Loucy (cell line): ENCODE measurements around the gene CYBRD1.
A peak's percentile ranks its signal among the peaks of the same experiment; 100 is the strongest.

Source experiments
- H2AFZ ChIP-seq: fragments of 200-600 bp; sonication (generic); 2 replicates; pipeline ENCODE4 v1.6.0; 2016; ENCODE audit warnings: antibody characterized with exemption, mild to moderate bottlenecking, low read length, moderate library complexity
- H3F3A ChIP-seq: fragments of 200-600 bp; 2 replicates; pipeline ENCODE4 v1.6.0; 2016; ENCODE audit warnings: antibody characterized with exemption, low read depth, mild to moderate bottlenecking
- H3K27me3 ChIP-seq: fragments of 200-600 bp; sonication (generic); 2 replicates; pipeline ENCODE4 v1.6.1; 2014; ENCODE audit warnings: low read length, mild to moderate bottlenecking; ENCODE audit not compliant: insufficient read depth, poor library complexity, severe bottlenecking
- H3K36me3 ChIP-seq: fragments of 200-600 bp; sonication (generic); 2 replicates; pipeline ENCODE4 v1.6.1; 2016; ENCODE audit warnings: low read length; ENCODE audit not compliant: insufficient read depth
- H3K4me1 ChIP-seq: fragments of 200-600 bp; sonication (generic); 2 replicates; pipeline ENCODE4 v1.5.1; 2014; ENCODE audit warnings: low read length, mild to moderate bottlenecking; ENCODE audit not compliant: insufficient read depth, poor library complexity, severe bottlenecking
- H3K4me2 ChIP-seq: fragments of 200-600 bp; sonication (generic); 2 replicates; pipeline ENCODE4 v1.6.0; 2014; ENCODE audit warnings: antibody characterized with exemption, low read length, low read depth, mild to moderate bottlenecking; ENCODE audit not compliant: poor library complexity, severe bottlenecking
- H3K4me3 ChIP-seq: fragments of 200-600 bp; sonication (generic); 2 replicates; pipeline ENCODE4 v1.5.1; 2014; ENCODE audit warnings: low read length, mild to moderate bottlenecking, mixed read lengths; ENCODE audit not compliant: poor library complexity, severe bottlenecking
- H3K79me2 ChIP-seq: fragments of 200-600 bp; sonication (generic); 2 replicates; pipeline ENCODE4 v1.6.1; 2014; ENCODE audit warnings: low read length; ENCODE audit not compliant: insufficient read depth
- H3K9ac ChIP-seq: fragments of 200-600 bp; sonication (generic); 2 replicates; pipeline ENCODE4 v1.6.0; 2014; ENCODE audit warnings: mild to moderate bottlenecking, low read depth, low read length, moderate library complexity; ENCODE audit not compliant: poor library complexity, severe bottlenecking
- H3K9me2 ChIP-seq: fragments of 200-600 bp; sonication (generic); replicated peaks from 2 replicates; pipeline ENCODE4 v1.6.1; 2016; ENCODE audit warnings: low read depth, low read length, mixed read lengths
- H3K9me3 ChIP-seq: fragments of 200-600 bp; sonication (generic); 2 replicates; pipeline ENCODE4 v1.6.1; 2014; ENCODE audit warnings: mild to moderate bottlenecking, antibody characterized with exemption, low read length, low read depth; ENCODE audit not compliant: insufficient read depth
- H4K20me1 ChIP-seq: fragments of 200-600 bp; sonication (generic); 2 replicates; pipeline ENCODE4 v1.6.0; 2014; ENCODE audit warnings: antibody characterized with exemption, low read length, mild to moderate bottlenecking; ENCODE audit not compliant: insufficient read depth, poor library complexity, severe bottlenecking
- CTCF ChIP-seq: fragments of 200-600 bp; sonication (generic); conservative IDR thresholded peaks from 2 replicates; pipeline ENCODE4 v1.5.1; 2014; ENCODE audit warnings: mild to moderate bottlenecking, antibody characterized with exemption, low read length
- EZH2phosphoT487 ChIP-seq: fragments of 200-600 bp; IDR thresholded peaks from 2 replicates; pipeline ENCODE4 v1.6.1; 2018; ENCODE audit warnings: antibody characterized with exemption, mild to moderate bottlenecking, moderate library complexity, borderline replicate concordance

CYBRD1 gene

GRCh38 chr2:171571721-171572120 lies 49.4 kb downstream of the CYBRD1 start:
- H2AFZ ChIP-seq, result no peak overlapping the region
- H4K20me1 ChIP-seq, result no peaks in the 10 kb centered on the region
- no peaks in the 10 kb centered on the region for H3K79me2 ChIP-seq
- H3K36me3 ChIP-seq, result no peaks in the 10 kb centered on the region
- no peak overlapping the region for H3K4me2 ChIP-seq
- no peaks in the 10 kb centered on the region for H3K9me3 ChIP-seq
- H3K4me1 ChIP-seq, result no peaks in the 10 kb centered on the region
- no peak overlapping the region for H3K9ac ChIP-seq
- H3K4me3 ChIP-seq, result no peak overlapping the region
- H3K9me2 ChIP-seq, result no peaks in the 10 kb centered on the region
- TF ChIP-seq CTCF (no peak), EZH2phosphoT487 (no peak)
- no peaks in the 10 kb centered on the region for H3K27me3 ChIP-seq
- H3F3A ChIP-seq, result no peaks in the 10 kb centered on the region

- no peaks in the 10 kb centered on the region for H3K4me1 ChIP-seq
- no peaks in the 10 kb centered on the region for H4K20me1 ChIP-seq
- no peaks in the 10 kb centered on the region for H3K27me3 ChIP-seq
- no peak overlapping the region for H3K9ac ChIP-seq
- H3K36me3 ChIP-seq, result no peaks in the 10 kb centered on the region
- no peaks in the 10 kb centered on the region for H3K9me3 ChIP-seq
- TF ChIP-seq EZH2phosphoT487, result no peak
- peak; percentile 59 for TF ChIP-seq CTCF
- H3K4me2 ChIP-seq, result no peak overlapping the region
- no peaks in the 10 kb centered on the region for H3K9me2 ChIP-seq
- no peaks in the 10 kb centered on the region for H3K79me2 ChIP-seq
- no peak overlapping the region for H2AFZ ChIP-seq
- H3F3A ChIP-seq, result no peaks in the 10 kb centered on the region
- no peak overlapping the region for H3K4me3 ChIP-seq
These were observed 52.0 kb downstream of the CYBRD1 start for GRCh38 chr2:171574149-171574795.

- no peak overlapping the region for H3K9ac ChIP-seq
- no peaks in the 10 kb centered on the region for H3K9me3 ChIP-seq
- no peak overlapping the region for H3K4me2 ChIP-seq
- no peaks in the 10 kb centered on the region for H3K79me2 ChIP-seq
- no peaks in the 10 kb centered on the region for H4K20me1 ChIP-seq
- H3K4me1 ChIP-seq, result no peaks in the 10 kb centered on the region
- no peaks in the 10 kb centered on the region for H3K9me2 ChIP-seq
- TF ChIP-seq EZH2phosphoT487, result no peak
- TF ChIP-seq CTCF, result no peak
- H3F3A ChIP-seq, result no peaks in the 10 kb centered on the region
- no peaks in the 10 kb centered on the region for H3K27me3 ChIP-seq
- H2AFZ ChIP-seq, result no peak overlapping the region
- no peak overlapping the region for H3K4me3 ChIP-seq
- H3K36me3 ChIP-seq, result no peaks in the 10 kb centered on the region
These were observed 53.3 kb downstream of the CYBRD1 start for GRCh38 chr2:171575606-171576005.
